ENCODE results near the gene NAA15.
"Not testable (repeated sequence)": the region's sequence is repeated elsewhere in the genome, so short reads cannot be mapped to it uniquely, and the experiment has no call there.

The NAA15 gene

GRCh38 chr4:139301113-139301820 lies at the start of gene NAA15:
NAA15 (plus strand) TSS chr4:139301505; CDS start chr4:139301778, 273 bp downstream.
- peak; percentile 99 for DNase-seq

- no peak for DNase-seq
Measured at GRCh38 chr4:139253046-139253445, 48.3 kb upstream of the NAA15 start.

GRCh38 chr4:139253713-139254112 lies 47.6 kb upstream of the NAA15 start:
- no peak for DNase-seq

GRCh38 chr4:139255581-139255980 lies 45.7 kb upstream of the NAA15 start:
- DNase-seq: not testable (repeated sequence)

GRCh38 chr4:139256349-139256748 lies 45.0 kb upstream of the NAA15 start:
- DNase-seq: no peak

GRCh38 chr4:139265654-139266053 lies 35.7 kb upstream of the NAA15 start:
- no peak for DNase-seq

GRCh38 chr4:139266208-139266582 lies 35.1 kb upstream of the NAA15 start:
- DNase-seq: no peak

GRCh38 chr4:139266583-139267257 lies 34.6 kb upstream of the NAA15 start:
- DNase-seq: peak; percentile 89

- no peak for DNase-seq
Measured at GRCh38 chr4:139267301-139267700, 34.0 kb upstream of the NAA15 start.

GRCh38 chr4:139273835-139274234 lies 27.5 kb upstream of the NAA15 start:
- no peak for DNase-seq

- no peak for DNase-seq
Measured at GRCh38 chr4:139274790-139275189, 26.5 kb upstream of the NAA15 start.

- DNase-seq: no peak
Measured at GRCh38 chr4:139275281-139275735, 26.0 kb upstream of the NAA15 start.

- DNase-seq: no peak
Measured at GRCh38 chr4:139278485-139278884, 22.8 kb upstream of the NAA15 start.

GRCh38 chr4:139278912-139279759 lies 22.2 kb upstream of the NAA15 start:
- DNase-seq: no peak

- DNase-seq: peak; percentile 73
Measured at GRCh38 chr4:139279760-139280620, 21.3 kb upstream of the NAA15 start, which contains the start of gene MGARP. MGARP (minus strand) TSS chr4:139280225; CDS start chr4:139280158, 67 bp downstream.

- DNase-seq: no peak
Measured at GRCh38 chr4:139282065-139282720, 19.1 kb upstream of the NAA15 start.

- DNase-seq: no peak
Measured at GRCh38 chr4:139282721-139283075, 18.6 kb upstream of the NAA15 start.

GRCh38 chr4:139286186-139286698 lies 15.1 kb upstream of the NAA15 start:
- no peak for DNase-seq

GRCh38 chr4:139295206-139295941 lies 5.9 kb upstream of the NAA15 start:
- DNase-seq: peak; percentile 100

GRCh38 chr4:139295942-139296299 lies 5.4 kb upstream of the NAA15 start:
- no peak for DNase-seq

- no peak for DNase-seq
Measured at GRCh38 chr4:139297001-139297410, 4.3 kb upstream of the NAA15 start.

Measured in activated effector memory CD4-positive, alpha-beta T cell treated with anti-CD3 and anti-CD28 coated beads, Interleukin-2, amount 50 U/mL, for 16 hours (primary cell).